Mesothelial cell of epicardium (in vitro differentiated cells): ENCODE data around the gene ATRNL1. TPM values are rescaled to one million over a fixed set of nuclear protein-coding genes. Genes with fewer than 3 reads are reported as not detected.

Experiments used
- DNase-seq, 2 experiments: peaks; one replicate each; pipeline ENCODE4 v3.0.0; 2021; ENCODE audit warnings: low spot score in 2 of 2; ENCODE audit not compliant: unreplicated experiment in 2 of 2
- H3K27ac Mint-ChIP-seq: 2 replicates; pipeline ENCODE4 v1.8.0; 2021; ENCODE audit warnings: mixed read lengths
- H3K27me3 Mint-ChIP-seq: 2 replicates; pipeline ENCODE4 v1.8.0; 2021; ENCODE audit warnings: low read depth, mixed read lengths
- H3K36me3 Mint-ChIP-seq: 2 replicates; pipeline ENCODE4 v1.8.0; 2021; ENCODE audit warnings: mixed read lengths
- H3K4me1 Mint-ChIP-seq: 2 replicates; pipeline ENCODE4 v1.8.0; 2021; ENCODE audit warnings: mixed read lengths
- H3K4me3 Mint-ChIP-seq: 2 replicates; pipeline ENCODE4 v1.8.0; 2021; ENCODE audit warnings: mild to moderate bottlenecking, moderate library complexity, mixed read lengths
- H3K9me3 Mint-ChIP-seq: 2 replicates; pipeline ENCODE4 v1.8.0; 2021; ENCODE audit warnings: mixed read lengths
- CTCF ChIP-seq: fragments of 200-600 bp; sonication (generic); IDR thresholded peaks from one replicate; pipeline ENCODE4 v1.5.0; 2021; ENCODE audit warnings: antibody characterized with exemption; ENCODE audit not compliant: unreplicated experiment
- total RNA-seq: library from RNA; stranded (reverse); gene quantifications from 3 replicates; pipeline ENCODE4 v1.2.1, GENCODE V29; 2021

ATRNL1 gene
- total RNA-seq, 1 donor from 2014 or later = 39.6 TPM

DNA sequence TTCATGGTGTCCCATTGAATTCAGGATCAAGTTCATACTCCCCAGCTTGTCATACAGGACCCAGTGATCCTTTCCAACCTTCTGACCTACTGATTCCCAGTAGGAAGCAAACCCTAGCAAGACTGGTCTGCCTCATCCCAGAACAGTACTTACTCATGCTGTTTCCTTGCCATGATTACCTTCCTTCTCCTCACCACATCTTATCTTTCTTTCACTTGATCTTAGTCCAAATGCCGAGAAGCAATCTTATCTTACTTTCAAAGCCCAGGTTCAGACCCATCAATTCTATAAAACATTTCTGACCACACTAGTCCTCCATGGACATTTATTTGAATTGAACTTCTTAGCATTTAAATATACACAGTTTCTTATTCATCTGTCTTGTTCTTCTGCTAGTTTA is 26.6 kb upstream of the ATRNL1 start:
- Mint-ChIP-seq H3K4me1 (peaks cover 25% of the 10 kb centered on the region), H3K4me3 (no peak overlapping the region), H3K27me3 (no peaks in the 10 kb centered on the region), H3K9me3 (no peaks in the 10 kb centered on the region), H3K27ac (peak overlapping the region; percentile 3), H3K36me3 (no peaks in the 10 kb centered on the region)
- no peak for TF ChIP-seq CTCF
- no peak for DNase-seq

GRCh38 chr10:115073796-115074195 is 19.4 kb upstream of the ATRNL1 start:
- H3K9me3 Mint-ChIP-seq = peaks cover 27% of the 10 kb centered on the region
- no peak overlapping the region for H3K4me3 Mint-ChIP-seq
- H3K27me3 Mint-ChIP-seq = no peaks in the 10 kb centered on the region
- H3K4me1 Mint-ChIP-seq = no peaks in the 10 kb centered on the region
- no peak for TF ChIP-seq CTCF
- no peaks in the 10 kb centered on the region for H3K36me3 Mint-ChIP-seq
- DNase-seq = no peak
- no peak overlapping the region for H3K27ac Mint-ChIP-seq

DNA sequence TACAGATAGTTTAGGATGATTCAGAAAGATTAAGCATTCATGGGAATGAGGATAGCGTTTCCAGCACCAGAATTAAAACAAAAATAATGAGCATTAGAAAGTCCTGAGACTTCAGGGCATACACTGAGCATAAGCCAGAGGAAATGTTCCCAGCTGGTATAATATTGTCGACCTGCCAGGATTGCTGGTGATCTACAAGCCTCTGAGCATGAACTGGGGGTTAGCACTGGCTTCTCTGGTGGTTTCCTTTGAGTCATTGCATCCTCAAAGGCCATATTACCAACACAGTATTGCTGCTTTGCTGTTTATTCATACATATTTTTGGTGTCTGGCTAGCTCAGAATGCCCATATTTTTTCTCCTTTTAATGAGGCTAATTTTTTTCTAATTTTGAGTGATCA is 10.7 kb upstream of the ATRNL1 start:
- Mint-ChIP-seq H3K9me3 (peaks cover 32% of the 10 kb centered on the region), H3K4me3 (no peak overlapping the region), H3K27ac (no peak overlapping the region), H3K36me3 (peaks cover 10% of the 10 kb centered on the region), H3K27me3 (no peaks in the 10 kb centered on the region), H3K4me1 (peaks cover 17% of the 10 kb centered on the region)
- no peak for TF ChIP-seq CTCF
- DNase-seq = no peak

DNA sequence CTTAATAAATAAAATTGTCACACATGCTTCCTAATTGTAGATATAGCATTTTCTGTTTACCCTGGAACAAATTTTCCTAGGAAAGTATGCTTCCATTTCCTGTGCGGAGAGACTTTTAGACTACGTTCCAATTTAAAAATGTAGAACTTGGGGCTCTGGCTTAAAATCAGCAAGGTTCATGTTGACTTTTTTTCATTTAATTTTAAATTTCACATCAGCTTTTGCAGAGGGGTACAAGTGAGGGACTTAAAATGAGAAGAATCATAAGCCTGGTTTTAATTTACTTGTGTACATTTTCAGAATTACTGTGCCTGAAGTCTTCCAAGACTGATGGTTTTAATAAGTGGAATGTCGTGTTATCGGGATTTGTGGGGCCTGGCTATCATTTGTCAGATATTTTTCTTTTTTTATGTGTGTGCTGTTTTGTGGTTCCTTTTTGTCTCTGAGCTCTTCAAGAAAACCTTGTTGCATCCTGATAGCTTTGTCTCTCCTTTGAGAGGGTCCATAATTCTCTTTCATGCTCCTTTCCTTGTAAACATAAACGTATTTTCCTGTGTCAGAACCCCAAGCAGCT is 8.8 kb upstream of the ATRNL1 start:
- peak overlapping the region; percentile 11 for H3K27ac Mint-ChIP-seq
- no peak overlapping the region for H3K4me3 Mint-ChIP-seq
- H3K36me3 Mint-ChIP-seq = peaks cover 8% of the 10 kb centered on the region

DNA sequence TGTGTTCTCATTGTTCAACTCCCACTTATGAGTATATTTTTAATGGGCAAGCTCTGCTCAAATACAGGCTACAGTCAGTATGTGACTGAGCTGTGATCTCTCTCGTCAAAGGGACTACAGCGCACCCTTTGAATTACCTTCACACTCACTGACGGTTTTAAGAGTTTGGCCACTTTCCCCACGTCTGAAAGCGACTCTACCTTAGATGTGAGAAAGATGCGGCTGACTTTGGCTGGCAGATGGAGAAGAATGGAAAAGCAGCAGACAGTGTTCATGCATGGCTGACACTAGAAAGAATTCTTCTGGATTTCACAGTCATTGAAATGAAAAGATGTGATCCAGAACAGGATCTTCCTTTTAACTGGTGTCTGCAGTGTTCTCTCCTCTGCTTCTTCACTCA is 2.0 kb upstream of the ATRNL1 start:
- H3K4me3 Mint-ChIP-seq = peak overlapping the region; percentile 83
- H3K27ac Mint-ChIP-seq = no peak overlapping the region
- no peak for TF ChIP-seq CTCF
- H3K9me3 Mint-ChIP-seq = peaks cover 12% of the 10 kb centered on the region
- peaks cover 6% of the 10 kb centered on the region for H3K36me3 Mint-ChIP-seq
- peaks cover 22% of the 10 kb centered on the region for H3K4me1 Mint-ChIP-seq
- H3K27me3 Mint-ChIP-seq = peaks cover 34% of the 10 kb centered on the region
- DNase-seq = no peak

More for the DNA sequence above, 8.8 kb upstream of the ATRNL1 start:
- DNase-seq = no peak
- peaks cover under 1% of the 10 kb centered on the region for H3K27me3 Mint-ChIP-seq
- TF ChIP-seq CTCF = no peak
- peaks cover 18% of the 10 kb centered on the region for H3K9me3 Mint-ChIP-seq
- peaks cover 17% of the 10 kb centered on the region for H3K4me1 Mint-ChIP-seq

DNA sequence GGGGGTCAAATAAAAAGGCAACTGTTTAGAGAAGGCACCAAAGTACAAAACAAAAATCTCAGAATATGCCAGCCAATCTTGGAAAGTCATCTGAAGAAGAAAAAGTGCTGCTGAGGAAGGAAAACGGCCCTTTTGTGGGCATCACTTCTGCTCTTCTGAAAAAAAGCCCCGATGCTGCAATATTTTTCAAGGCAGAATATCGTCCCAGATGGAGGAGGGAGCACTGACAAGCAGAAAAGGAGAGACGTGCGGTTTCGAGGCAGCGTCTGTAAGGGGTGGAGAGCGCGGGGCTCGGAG is 959 bp upstream of the ATRNL1 start:
- peaks cover 3% of the 10 kb centered on the region for H3K9me3 Mint-ChIP-seq
- peaks cover 34% of the 10 kb centered on the region for H3K27me3 Mint-ChIP-seq
- peak overlapping the region; percentile 94 for H3K27ac Mint-ChIP-seq
- DNase-seq = no peak
- H3K4me3 Mint-ChIP-seq = peak overlapping the region; percentile 83
- TF ChIP-seq CTCF = no peak
- H3K4me1 Mint-ChIP-seq = peaks cover 27% of the 10 kb centered on the region
- peaks cover 3% of the 10 kb centered on the region for H3K36me3 Mint-ChIP-seq
